GM18868 (cell line): ENCODE data around the gene TERB1.

ENCODE experiments used
- ATAC-seq: cut with Tn5 transposase; IDR thresholded peaks from one replicate; pipeline ENCODE4 v1.9.1; 2021; ENCODE audit warnings: mild to moderate bottlenecking, moderate library complexity; ENCODE audit not compliant: unreplicated experiment

Gene TERB1

DNA sequence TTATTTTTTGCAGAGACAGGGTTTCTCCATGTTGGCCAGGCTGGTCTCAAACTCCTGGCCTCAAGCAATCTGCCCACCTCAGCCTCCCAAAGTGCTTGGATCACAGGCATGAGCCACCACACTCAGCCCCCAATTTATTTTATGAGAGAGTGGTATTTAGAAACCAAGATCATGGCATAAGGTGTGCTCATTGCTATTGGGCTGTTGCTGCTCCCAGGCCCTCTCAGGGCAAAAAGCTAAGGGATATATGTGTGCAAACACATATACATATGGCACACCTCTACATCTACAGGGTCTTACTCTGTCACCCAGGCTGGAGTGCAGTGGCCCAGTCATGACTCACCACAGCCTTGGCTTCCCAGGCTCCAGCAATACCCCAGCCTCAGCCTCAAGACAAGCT is 89.8 kb downstream of the TERB1 start:
- ATAC-seq = no peak

DNA sequence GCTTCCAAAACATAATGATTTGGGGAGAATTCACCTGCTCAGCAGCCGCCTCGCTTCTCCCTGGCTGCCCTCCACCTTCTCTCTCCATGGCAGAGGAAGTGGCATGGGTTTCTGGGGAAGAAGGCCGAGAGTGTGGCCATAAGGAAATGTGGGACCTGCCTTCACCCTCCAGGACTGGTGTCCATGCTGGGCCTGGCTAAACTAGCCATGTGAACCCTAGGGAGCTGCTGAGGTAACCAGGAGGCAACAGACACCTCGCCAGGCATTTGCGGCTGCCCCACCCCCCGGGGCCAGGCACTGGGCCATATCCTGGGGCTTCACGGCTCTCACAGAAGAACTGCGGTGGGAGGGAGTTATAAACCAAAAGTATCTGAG is 94.9 kb downstream of the TERB1 start:
- ATAC-seq = no peak

DNA sequence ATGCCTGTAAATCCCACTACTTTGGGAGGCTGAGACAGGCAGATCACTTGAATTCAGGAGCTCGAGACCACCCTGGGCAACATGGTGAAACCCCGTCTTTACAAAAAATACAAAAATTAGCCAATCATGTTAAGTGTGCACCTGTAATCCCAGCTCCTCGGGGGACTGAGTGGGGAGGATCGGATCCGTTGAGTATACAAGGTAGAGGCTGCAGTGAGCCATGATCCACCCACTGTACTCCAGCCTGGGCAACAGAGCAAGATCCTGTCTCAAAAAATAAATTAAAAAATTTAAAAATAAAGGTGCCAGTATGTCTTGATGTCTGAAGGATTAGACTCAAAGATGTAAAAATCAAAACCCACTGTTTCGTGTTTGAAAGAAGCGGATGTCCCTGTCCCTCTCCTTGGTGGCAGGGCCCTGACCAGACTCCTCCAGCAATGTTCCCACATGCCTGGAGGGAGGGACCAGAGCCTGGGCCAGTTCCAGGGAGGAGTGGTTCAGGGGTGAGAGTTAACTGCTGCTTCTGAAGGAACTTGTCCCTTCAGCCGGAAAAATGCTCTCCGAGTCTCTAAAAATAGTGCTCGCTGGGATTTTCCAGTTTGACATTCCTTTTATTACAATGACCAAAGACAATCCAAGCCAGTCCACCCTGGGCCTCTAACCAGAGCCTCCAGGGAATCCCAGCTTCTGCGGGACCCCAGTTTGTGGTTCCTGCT is 95.4 kb downstream of the TERB1 start:
- ATAC-seq = no peak
